A673 (cell line): Measurements from ENCODE around the gene DCLRE1B. TPM values are rescaled to one million over a fixed set of nuclear protein-coding genes. Genes with fewer than 3 reads are reported as not detected.

Source experiments
- Bru-seq: library from RNA; stranded (reverse); fragments of 400-500 nt; gene quantifications from one replicate; lab custom pipeline; 2021; lab: Mats Ljungman, UMichigan
- BruChase-seq, 2 experiments: library from RNA; stranded (reverse); fragments of 400-500 nt; gene quantifications; one replicate each; lab custom pipeline; 2021; lab: Mats Ljungman, UMichigan
- BruUV-seq: library from RNA; stranded (reverse); fragments of 400-500 nt; replicated peaks from 2 replicates; lab custom pipeline; 2021; lab: Mats Ljungman, UMichigan
- CTCF ChIA-PET: fragments of 300-600 bp; sonication (Branson Sonifier 250); formaldehyde crosslinking; loops from one replicate; lab custom pipeline; 2022; ENCODE audit warnings: antibody characterized with exemption; lab: Charles Lee
- POLR2A ChIA-PET: fragments of 300-600 bp; sonication (Branson Sonifier 250); formaldehyde crosslinking; loops from one replicate; lab custom pipeline; 2022; ENCODE audit warnings: antibody characterized with exemption; ENCODE audit not compliant: low non-redundant PET; lab: Charles Lee
- DNase-seq: peaks from one replicate; pipeline ENCODE4 v3.0.0-alpha.2; 2015; ENCODE audit warnings: low spot score
- H3K27ac ChIP-seq: fragments of 200-600 bp; sonication (generic); 2 replicates; pipeline ENCODE4 v1.5.1; 2016; ENCODE audit warnings: mixed run types, low read depth, mild to moderate bottlenecking, mixed read lengths, antibody characterized with exemption, low read length; ENCODE audit not compliant: poor library complexity, severe bottlenecking
- H3K27me3 ChIP-seq: fragments of 200-600 bp; sonication (generic); replicated peaks from 2 replicates; pipeline ENCODE4 v1.6.1; 2017; ENCODE audit warnings: mixed run types, low read depth, mild to moderate bottlenecking, mixed read lengths, antibody characterized with exemption, low read length; ENCODE audit not compliant: insufficient read depth, poor library complexity
- H3K36me3 ChIP-seq: fragments of 200-600 bp; sonication (generic); 2 replicates; pipeline ENCODE4 v1.6.1; 2016; ENCODE audit warnings: mixed run types, mild to moderate bottlenecking, mixed read lengths, antibody characterized with exemption, low read length; ENCODE audit not compliant: insufficient read depth, poor library complexity, severe bottlenecking
- H3K4me1 ChIP-seq: fragments of 200-600 bp; sonication (generic); 2 replicates; pipeline ENCODE4 v1.6.1; 2017; ENCODE audit warnings: mixed run types, mild to moderate bottlenecking, mixed read lengths, antibody characterized with exemption, low read length; ENCODE audit not compliant: insufficient read depth, poor library complexity, severe bottlenecking
- H3K4me3 ChIP-seq: fragments of 200-600 bp; sonication (generic); 2 replicates; pipeline ENCODE4 v1.5.1; 2016; ENCODE audit warnings: low read depth, mixed run types, mild to moderate bottlenecking, mixed read lengths, low read length; ENCODE audit not compliant: poor library complexity, severe bottlenecking
- H3K9me3 ChIP-seq: fragments of 200-600 bp; sonication (generic); 2 replicates; pipeline ENCODE4 v1.6.1; 2016; ENCODE audit warnings: mixed run types, low read depth, mild to moderate bottlenecking, mixed read lengths, antibody characterized with exemption, low read length; ENCODE audit not compliant: poor library complexity, severe bottlenecking
- EZH2 ChIP-seq: fragments of 200-600 bp; sonication (generic); IDR thresholded peaks from 2 replicates; pipeline ENCODE4 v1.6.1; 2017; ENCODE audit warnings: borderline replicate concordance, low read depth, mild to moderate bottlenecking, mixed read lengths, antibody characterized with exemption, low read length; ENCODE audit not compliant: poor library complexity, severe bottlenecking
- intact Hi-C: fragments of 100-400 bp; cut with micrococcal nuclease; formaldehyde crosslinking; loops from one replicate; pipeline ENCODE4 v1.10.0; 2022; ENCODE audit not compliant: unreplicated experiment
- long read RNA-seq: library from polyadenylated mRNA; stranded (forward); transcript quantifications from one replicate; pipeline ENCODE4 v2.0.0, GENCODE V29; 2022
- total RNA-seq: library from RNA; stranded (reverse); gene quantifications from 2 replicates; pipeline ENCODE4 v1.2.3, GENCODE V29; 2021
- TF ChIP-seq, protein P1 (sequence below): fragments of 300-800, 200-600 bp; sonication (generic); conservative IDR thresholded peaks from 2 replicates; pipeline ENCODE4 v1.5.1; 2017; ENCODE audit warnings: low read depth, mild to moderate bottlenecking, antibody characterized with exemption, low read length, moderate library complexity, mixed read lengths

The DCLRE1B gene
- total RNA-seq (30.2 and 34.6 TPM in 2 replicates), Bru-seq, nascent RNA (percentile 87 among the genes with signal in this experiment), BruChase-seq, experiment 1, labeled RNA remaining after a 2-hour chase (percentile 97 among the genes with signal in this experiment), BruChase-seq, experiment 2, labeled RNA remaining after a 6-hour chase (percentile 76 among the genes with signal in this experiment)
- long read RNA-seq, transcript DCLRE1B-201 (4 exons, 3,940 nt), result major isoform, 53 of 88 reads
- long read RNA-seq, partial matches to known transcripts, result 26 of 88 reads
- long read RNA-seq, other reads (novel, unspliced or antisense), result 3 of 88 reads

DNA sequence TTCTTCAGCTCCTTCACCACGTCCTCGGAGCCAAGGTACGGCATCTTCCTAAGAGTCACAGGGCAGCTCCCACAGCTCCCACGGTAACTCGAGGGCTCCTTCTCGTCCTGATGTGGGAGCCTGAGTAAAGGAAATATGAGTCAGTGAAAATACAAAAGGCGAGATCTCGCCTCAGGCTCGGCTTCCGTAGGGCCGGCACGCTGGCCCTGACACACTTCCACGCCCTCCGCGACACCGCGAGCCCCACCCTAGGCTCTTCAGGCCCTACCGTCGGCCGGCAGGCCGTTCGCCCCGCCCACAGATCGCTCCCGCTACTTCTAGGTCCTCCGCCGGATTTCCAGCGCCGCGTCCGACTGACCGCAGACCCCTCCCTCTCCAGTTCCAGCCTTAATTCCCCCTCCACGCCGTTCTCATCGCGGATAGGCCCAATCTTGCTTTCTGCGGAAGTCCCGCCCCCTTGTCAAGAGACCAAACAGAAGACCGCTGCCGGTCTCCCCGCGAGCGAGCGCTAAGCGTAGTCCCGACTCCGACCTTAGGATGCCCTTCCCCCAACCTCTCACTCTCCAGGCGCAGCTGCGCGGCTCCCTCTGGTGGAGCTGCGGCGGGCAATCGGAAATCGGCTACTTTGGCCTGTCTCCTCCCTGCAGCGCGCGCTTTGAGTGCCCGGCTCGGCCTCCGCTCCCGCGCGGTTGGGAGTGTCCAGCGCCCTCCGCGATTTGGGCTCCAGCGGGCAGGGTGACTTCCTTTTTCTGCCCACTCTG, at the start of gene DCLRE1B, which contains the start of gene AP4B1:
Gene DCLRE1B, plus strand, starts transcription at position 653 of the 761 bp plus-strand sequence. CDS start 261 bp downstream, outside the sequence.
Gene AP4B1, minus strand, starts transcription at position 126 of the 761 bp plus-strand sequence. Its CDS starts 82 bp downstream, at position 44.
- CTCF ChIA-PET, result interaction anchor here (0.5 to 2.1 kb wide), 3 partner anchors 24 to 187 kb away, joined by 3 to 6 read pairs (median 6); partner anchors contain the start of gene HIPK1
- TF ChIP-seq, protein P1, sequence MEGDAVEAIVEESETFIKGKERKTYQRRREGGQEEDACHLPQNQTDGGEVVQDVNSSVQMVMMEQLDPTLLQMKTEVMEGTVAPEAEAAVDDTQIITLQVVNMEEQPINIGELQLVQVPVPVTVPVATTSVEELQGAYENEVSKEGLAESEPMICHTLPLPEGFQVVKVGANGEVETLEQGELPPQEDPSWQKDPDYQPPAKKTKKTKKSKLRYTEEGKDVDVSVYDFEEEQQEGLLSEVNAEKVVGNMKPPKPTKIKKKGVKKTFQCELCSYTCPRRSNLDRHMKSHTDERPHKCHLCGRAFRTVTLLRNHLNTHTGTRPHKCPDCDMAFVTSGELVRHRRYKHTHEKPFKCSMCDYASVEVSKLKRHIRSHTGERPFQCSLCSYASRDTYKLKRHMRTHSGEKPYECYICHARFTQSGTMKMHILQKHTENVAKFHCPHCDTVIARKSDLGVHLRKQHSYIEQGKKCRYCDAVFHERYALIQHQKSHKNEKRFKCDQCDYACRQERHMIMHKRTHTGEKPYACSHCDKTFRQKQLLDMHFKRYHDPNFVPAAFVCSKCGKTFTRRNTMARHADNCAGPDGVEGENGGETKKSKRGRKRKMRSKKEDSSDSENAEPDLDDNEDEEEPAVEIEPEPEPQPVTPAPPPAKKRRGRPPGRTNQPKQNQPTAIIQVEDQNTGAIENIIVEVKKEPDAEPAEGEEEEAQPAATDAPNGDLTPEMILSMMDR, result peak; percentile 70
- TF ChIP-seq EZH2, result no peak

DNA sequence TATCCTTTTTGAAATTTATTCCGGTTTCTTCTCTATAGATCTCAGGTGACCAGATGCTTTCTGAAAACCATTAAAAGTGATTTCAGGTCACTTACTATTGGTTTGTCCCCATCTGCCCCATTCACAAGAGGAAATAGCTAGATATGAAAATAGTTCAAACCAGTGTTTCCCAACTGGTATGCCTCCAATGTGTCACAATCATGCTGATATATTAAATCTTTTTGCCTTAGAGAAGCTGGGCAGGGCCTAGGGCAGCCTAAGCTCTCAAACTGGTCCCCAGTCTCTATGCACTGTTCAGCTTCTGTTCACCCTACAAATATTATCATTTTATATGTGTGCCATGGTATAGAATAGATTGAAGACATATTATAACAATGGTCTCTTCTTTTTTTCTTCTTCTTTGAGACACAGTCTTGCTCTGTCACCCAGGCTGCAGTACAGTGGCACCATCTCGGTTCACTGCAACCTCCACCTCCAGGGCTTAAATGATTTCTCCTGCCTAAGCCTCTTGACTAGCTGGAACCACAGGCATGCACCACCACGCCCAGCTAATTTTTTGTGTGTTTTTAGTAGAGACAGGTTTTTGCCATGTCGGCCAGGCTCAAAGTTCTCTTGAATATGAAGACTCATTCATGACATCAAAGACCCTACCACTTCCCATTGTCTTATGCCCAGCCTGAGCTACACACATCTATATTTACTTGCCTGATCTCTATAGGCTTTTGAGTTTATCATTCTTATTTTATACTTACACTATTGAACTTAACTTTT, 49.3 kb upstream of the DCLRE1B start:
- H3K4me1 ChIP-seq, result peaks cover 37% of the 10 kb centered on the region
- H3K4me3 ChIP-seq, result no peak overlapping the region
- H3K27me3 ChIP-seq, result no peaks in the 10 kb centered on the region
- peak overlapping the region; percentile 30 for H3K27ac ChIP-seq
- no TSS peak for BruUV-seq
- TF ChIP-seq EZH2, result no peak
- TF ChIP-seq, protein P1, result no peak
- ChIA-PET CTCF (interaction anchor here (0.7 kb wide), 1 partner anchor 823 kb away, joined by 5 read pairs; no protein-coding TSS in a partner anchor), POLR2A (interaction anchor here (0.6 kb wide), 1 partner anchor 9 kb away, joined by 10 read pairs; no protein-coding TSS in a partner anchor)
- H3K36me3 ChIP-seq, result no peaks in the 10 kb centered on the region
- intact Hi-C loops, result no loop called here
- no peaks in the 10 kb centered on the region for H3K9me3 ChIP-seq
- no peak for DNase-seq

More for the DNA sequence above, at the start of gene DCLRE1B, which contains the start of gene AP4B1:
- H3K27me3 ChIP-seq, result no peaks in the 10 kb centered on the region
- no TSS peak for BruUV-seq
- H3K36me3 ChIP-seq, result peaks cover 60% of the 10 kb centered on the region
- intact Hi-C loops, result loop anchor here (1.0 to 2.0 kb wide), 2 partner anchors 24 to 70 kb away; partner anchors contain the start of gene HIPK1
- H3K4me1 ChIP-seq, result peaks cover 10% of the 10 kb centered on the region
- H3K27ac ChIP-seq, result peak within 1 kb of the TSS; percentile 86
- H3K9me3 ChIP-seq, result no peaks in the 10 kb centered on the region
- peak; percentile 100 for DNase-seq
- peak within 1 kb of the TSS; percentile 86 for H3K4me3 ChIP-seq
- POLR2A ChIA-PET, result no interaction called here

DNA sequence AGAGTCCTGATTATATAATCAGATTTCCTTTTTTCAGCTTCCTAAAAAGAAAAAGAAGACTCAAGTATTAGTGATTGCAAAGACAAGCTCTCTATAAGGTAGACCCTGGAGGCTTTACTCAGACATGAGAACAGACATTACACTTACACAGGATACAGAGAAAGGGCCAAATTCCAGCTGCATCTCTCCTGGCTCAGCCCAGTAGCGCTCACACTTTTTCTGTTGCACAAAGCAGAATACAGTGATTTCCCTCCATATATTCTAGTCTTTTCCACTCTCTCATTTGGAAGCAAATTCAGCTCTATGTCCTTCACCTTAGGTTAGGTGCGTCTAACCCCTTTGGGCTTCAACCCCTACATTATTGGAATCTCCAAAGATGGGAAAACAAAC, 48.7 kb upstream of the DCLRE1B start:
- Histone ChIP-seq H3K36me3 (no peaks in the 10 kb centered on the region), H3K27ac (peak overlapping the region; percentile 30), H3K9me3 (no peaks in the 10 kb centered on the region), H3K4me3 (no peak overlapping the region), H3K27me3 (no peaks in the 10 kb centered on the region), H3K4me1 (peaks cover 37% of the 10 kb centered on the region)
- no peak for DNase-seq
- ChIA-PET POLR2A (interaction anchor here (0.6 kb wide), 1 partner anchor 9 kb away, joined by 10 read pairs; no protein-coding TSS in a partner anchor), CTCF (no interaction called here)
- intact Hi-C loops, result no loop called here
- BruUV-seq, result no TSS peak
- no peak for TF ChIP-seq EZH2
- TF ChIP-seq, protein P1, result no peak
